Heart left ventricle (tissue), 13 donors: ENCODE measurements around the gene FRS2.

Experiments
- CTCF ChIP-seq, 12 donors: fragments of 200-600 bp; sonication (generic) in 4 of 12; IDR thresholded peaks; one replicate each; pipeline versions ENCODE4 v1.5.0 to v1.8.0; 2018 to 2022; ENCODE audit warnings: antibody characterized with exemption in 12 of 12, mild to moderate bottlenecking in 5 of 12
- POLR2A ChIP-seq, 2 donors: fragments of 450-650 bp; IDR thresholded peaks; one replicate each; pipeline ENCODE4 v1.6.1; 2017; ENCODE audit warnings: antibody characterized with exemption in 2 of 2, mild to moderate bottlenecking in 2 of 2, moderate library complexity in 2 of 2
- donor health status: ischemic (EF 13 %, LVEDD 7.1; RV severe dilation, severe dysfunction).
- donor health status: DM: no; HTN: yes; CAD: no.
- donor health status: DM: no; HTN: no; CAD: no.
- donor health status: ischemic (EF 25% LVEDD 6.9; RV normal size, moderate dysfunction).
- donor health status: ischemic (EF 25% LVEDD 5.7; RV mildly dilated, moderate dysfunction).
- donor health status: ischemic (EF 35%, LVEDD 5.7; RV mildly dilated, moderate dysfunction).
- donor health status: nonischemic (EF 11% LVEDD 7.7; RV severe dilation, severe dysfunction).
- donor health status: DM: yes; HTN: yes; CAD: no.
- donor health status: PGD.
- donor health status: ischemic (EF 29% LVEDD 5.4; RV normal size, mild dysfunction).
- donor health status: nonischemic (EF 23%, LVEDD 6.1; RV moderate dilation, normal function).

- no peak for TF ChIP-seq CTCF (IDR thresholded peaks at IDR 0.05)
- TF ChIP-seq POLR2A (IDR thresholded peaks at IDR 0.05) = no peak
Measured at GRCh38 chr12:69589082-69589481, 118.9 kb downstream of the FRS2 start.
